NT2/D1 (cell line): ENCODE results near the gene ITSN1.

Source experiments
- DNase-seq: peaks from one replicate; pipeline ENCODE4 v3.0.0-alpha.2; 2011; ENCODE audit warnings: low read depth, low spot score
- H3K27me3 ChIP-seq: 2 replicates; pipeline ENCODE4 v1.6.0; 2011; ENCODE audit warnings: mild to moderate bottlenecking; ENCODE audit not compliant: insufficient read length, insufficient read depth
- H3K36me3 ChIP-seq: 2 replicates; pipeline ENCODE4 v1.6.1; 2011; ENCODE audit warnings: mild to moderate bottlenecking, low read length, mixed read lengths; ENCODE audit not compliant: insufficient read depth, insufficient read length
- H3K4me1 ChIP-seq: 2 replicates; pipeline ENCODE4 v1.5.1; 2011; ENCODE audit not compliant: insufficient read depth, insufficient read length
- H3K4me3 ChIP-seq: 2 replicates; pipeline ENCODE4 v1.5.1; 2011; ENCODE audit warnings: low read depth; ENCODE audit not compliant: insufficient read length
- H3K9ac ChIP-seq: 2 replicates; pipeline ENCODE4 v1.6.0; 2011; ENCODE audit warnings: low read depth; ENCODE audit not compliant: insufficient read length
- H3K9me3 ChIP-seq: 2 replicates; pipeline ENCODE4 v1.5.1; 2011; ENCODE audit warnings: mild to moderate bottlenecking, low read length; ENCODE audit not compliant: insufficient read depth
- SUZ12 ChIP-seq: IDR thresholded peaks from 2 replicates; pipeline ENCODE4 v1.6.1; 2011; ENCODE audit not compliant: insufficient read length, insufficient read depth; ENCODE audit errors: extremely low read depth
- YY1 ChIP-seq: IDR thresholded peaks from 2 replicates; pipeline ENCODE4 v1.6.1; 2011; ENCODE audit not compliant: insufficient read length, insufficient read depth
- ZNF274 ChIP-seq: IDR thresholded peaks from 2 replicates; pipeline ENCODE4 v1.6.1; 2011; ENCODE audit warnings: mild to moderate bottlenecking, low read depth, low read length

The ITSN1 gene

GRCh38 chr21:33729641-33730040, 87.3 kb downstream of the ITSN1 start:
- Histone ChIP-seq H3K9ac (no peak overlapping the region), H3K36me3 (peaks cover 20% of the 10 kb centered on the region), H3K4me3 (no peak overlapping the region), H3K9me3 (no peaks in the 10 kb centered on the region), H3K27me3 (no peaks in the 10 kb centered on the region), H3K4me1 (peaks cover 3% of the 10 kb centered on the region)
- no peak for DNase-seq
- TF ChIP-seq SUZ12: no peak

GRCh38 chr21:33731447-33731846, 89.1 kb downstream of the ITSN1 start:
- peaks cover 3% of the 10 kb centered on the region for H3K4me1 ChIP-seq
- no peaks in the 10 kb centered on the region for H3K27me3 ChIP-seq

DNA sequence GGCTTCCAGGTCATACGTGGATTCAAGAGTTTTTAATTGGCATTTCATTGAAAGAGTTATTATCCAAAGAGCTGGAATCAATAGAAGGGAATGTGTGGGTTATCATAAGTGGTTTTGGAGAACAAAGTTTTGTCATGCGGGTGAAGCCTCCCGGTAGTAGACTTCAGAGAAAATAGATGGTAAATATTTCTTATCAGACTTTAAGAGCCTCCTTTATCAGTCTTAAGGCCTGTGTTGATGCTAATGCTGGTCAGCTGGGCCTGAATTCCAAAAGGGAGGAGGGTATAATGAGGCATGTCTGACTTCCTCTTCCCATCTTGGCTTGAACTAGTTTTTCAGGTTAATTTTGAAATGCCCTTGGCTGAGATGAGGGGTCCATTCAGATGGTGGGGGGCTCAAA, 89.7 kb downstream of the ITSN1 start:
- no peak overlapping the region for H3K4me3 ChIP-seq
- no peak overlapping the region for H3K9ac ChIP-seq
- DNase-seq: no peak
- H3K36me3 ChIP-seq: peaks cover 32% of the 10 kb centered on the region
- no peaks in the 10 kb centered on the region for H3K27me3 ChIP-seq
- H3K4me1 ChIP-seq: peaks cover 3% of the 10 kb centered on the region
- no peaks in the 10 kb centered on the region for H3K9me3 ChIP-seq
- TF ChIP-seq ZNF274: no peak

More at GRCh38 chr21:33731447-33731846, 89.1 kb downstream of the ITSN1 start:
- Histone ChIP-seq H3K9me3 (no peaks in the 10 kb centered on the region), H3K36me3 (peaks cover 26% of the 10 kb centered on the region), H3K4me3 (no peak overlapping the region), H3K9ac (no peak overlapping the region)
- no peak for DNase-seq
- TF ChIP-seq ZNF274 (no peak), YY1 (no peak), SUZ12 (no peak)

DNA sequence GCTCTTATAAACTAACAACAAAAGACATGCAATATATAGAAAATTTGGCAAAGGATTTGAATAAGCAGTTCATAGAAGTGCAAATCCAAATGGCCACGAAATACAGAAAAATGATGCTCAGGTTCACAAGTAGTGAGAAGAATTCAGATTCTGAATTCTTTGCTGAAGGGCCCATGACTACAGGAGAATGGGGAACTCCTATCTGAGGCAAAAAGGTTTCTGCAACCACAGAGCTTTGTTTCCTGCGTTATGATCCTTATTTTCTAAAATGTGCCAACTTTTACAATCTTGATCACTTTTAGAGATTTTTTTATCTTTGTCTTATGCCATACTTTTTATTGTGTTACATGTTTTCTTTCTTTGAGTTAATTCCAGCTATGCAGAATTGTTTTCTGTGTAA, 91.3 kb downstream of the ITSN1 start:
- H3K4me3 ChIP-seq: no peak overlapping the region
- no peaks in the 10 kb centered on the region for H3K9me3 ChIP-seq
- H3K4me1 ChIP-seq: peaks cover under 1% of the 10 kb centered on the region
- H3K9ac ChIP-seq: no peak overlapping the region
- DNase-seq: no peak
- no peaks in the 10 kb centered on the region for H3K27me3 ChIP-seq
- peaks cover 33% of the 10 kb centered on the region for H3K36me3 ChIP-seq
- TF ChIP-seq ZNF274 (no peak), YY1 (no peak), SUZ12 (no peak)

- peaks cover 36% of the 10 kb centered on the region for H3K36me3 ChIP-seq
- TF ChIP-seq SUZ12 (no peak), ZNF274 (no peak)
- no peak for DNase-seq
These were observed 92.0 kb downstream of the ITSN1 start for GRCh38 chr21:33734291-33734690.

DNA sequence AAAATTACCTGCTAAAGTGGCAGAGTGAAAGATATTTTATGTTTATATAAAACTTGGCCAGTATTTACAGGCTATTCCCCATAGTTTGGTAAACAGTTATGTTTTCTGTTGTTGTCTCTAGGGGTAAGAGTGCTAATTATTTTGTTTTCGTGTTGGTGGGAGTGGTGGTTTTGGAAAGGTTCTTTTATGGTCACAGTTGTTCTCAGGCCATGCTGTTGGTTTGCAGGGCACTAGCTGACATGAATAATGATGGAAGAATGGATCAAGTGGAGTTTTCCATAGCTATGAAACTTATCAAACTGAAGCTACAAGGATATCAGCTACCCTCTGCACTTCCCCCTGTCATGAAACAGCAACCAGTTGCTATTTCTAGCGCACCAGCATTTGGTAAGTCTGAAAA, 92.5 kb downstream of the ITSN1 start:
- no peak overlapping the region for H3K9ac ChIP-seq
- no peak for DNase-seq

More at GRCh38 chr21:33734291-33734690, 92.0 kb downstream of the ITSN1 start:
- Histone ChIP-seq H3K9ac (no peak overlapping the region), H3K4me3 (no peak overlapping the region), H3K4me1 (no peaks in the 10 kb centered on the region), H3K27me3 (no peaks in the 10 kb centered on the region), H3K9me3 (no peaks in the 10 kb centered on the region)

GRCh38 chr21:33736569-33736968, 94.3 kb downstream of the ITSN1 start:
- no peak overlapping the region for H3K4me3 ChIP-seq
- no peak overlapping the region for H3K9ac ChIP-seq
- no peaks in the 10 kb centered on the region for H3K27me3 ChIP-seq
- H3K36me3 ChIP-seq: peaks cover 41% of the 10 kb centered on the region
- H3K4me1 ChIP-seq: no peaks in the 10 kb centered on the region
- TF ChIP-seq YY1 (no peak), SUZ12 (no peak)
- DNase-seq: no peak
- no peaks in the 10 kb centered on the region for H3K9me3 ChIP-seq

More for the DNA sequence above, 92.5 kb downstream of the ITSN1 start:
- H3K9me3 ChIP-seq: no peaks in the 10 kb centered on the region
- no peak overlapping the region for H3K4me3 ChIP-seq
- H3K4me1 ChIP-seq: no peaks in the 10 kb centered on the region
- no peak for TF ChIP-seq YY1
- no peak for TF ChIP-seq SUZ12
- TF ChIP-seq ZNF274: no peak
- H3K36me3 ChIP-seq: peaks cover 41% of the 10 kb centered on the region
- H3K27me3 ChIP-seq: no peaks in the 10 kb centered on the region

- Histone ChIP-seq H3K9ac (no peak overlapping the region), H3K4me3 (no peak overlapping the region), H3K36me3 (peaks cover 54% of the 10 kb centered on the region), H3K9me3 (no peaks in the 10 kb centered on the region), H3K27me3 (no peaks in the 10 kb centered on the region), H3K4me1 (no peaks in the 10 kb centered on the region)
- TF ChIP-seq SUZ12: no peak
- TF ChIP-seq YY1: no peak
- TF ChIP-seq ZNF274: no peak
- DNase-seq: no peak
These were observed 97.4 kb downstream of the ITSN1 start for GRCh38 chr21:33739701-33740100.
